GM19239 (cell line): ENCODE measurements around the gene MTA2.
A peak's percentile ranks its signal among the peaks of the same experiment; 100 is the strongest.

Experiments used
- DNase-seq: peaks from one replicate; pipeline ENCODE4 v3.0.0; 2011; ENCODE audit warnings: low spot score; ENCODE audit not compliant: insufficient read length
- FAIRE-seq: peaks from 2 replicates; lab custom pipeline; 2011; peaks lifted over from hg19 to GRCh38; lab: Jason Lieb, UNC

Gene MTA2

GRCh38 chr11:62613291-62613778 is 11.7 kb upstream of the MTA2 start:
- FAIRE-seq (no peak), DNase-seq (no peak)

- peak; percentile 97 for FAIRE-seq
- peak; percentile 92 for DNase-seq
Observed at GRCh38 chr11:62612366-62613290, 11.0 kb upstream of the MTA2 start, which contains the start of the genes EML3 and ROM1. EML3 (minus strand) TSS chr11:62612775; CDS start chr11:62612457, 318 bp downstream. ROM1 (plus strand) TSS chr11:62613257; CDS start chr11:62613282, 25 bp downstream.

GRCh38 chr11:62611705-62612365 is 10.2 kb upstream of the MTA2 start:
- FAIRE-seq, result peak; percentile 55
- no peak for DNase-seq

GRCh38 chr11:62610814-62611704 is 9.4 kb upstream of the MTA2 start:
- DNase-seq (no peak), FAIRE-seq (peak; percentile 70)

- no peak for DNase-seq
- no peak for FAIRE-seq
Observed at GRCh38 chr11:62610403-62610802, 8.7 kb upstream of the MTA2 start.

GRCh38 chr11:62608776-62609175 is 7.1 kb upstream of the MTA2 start:
- FAIRE-seq (no peak), DNase-seq (no peak)

- no peak for DNase-seq
Observed at GRCh38 chr11:62607714-62608113, 6.0 kb upstream of the MTA2 start.

GRCh38 chr11:62605902-62606301 is 4.2 kb upstream of the MTA2 start:
- FAIRE-seq, result no peak

More at GRCh38 chr11:62607714-62608113, 6.0 kb upstream of the MTA2 start:
- FAIRE-seq, result no peak

GRCh38 chr11:62605467-62605866 is 3.8 kb upstream of the MTA2 start:
- no peak for DNase-seq
- no peak for FAIRE-seq

More at GRCh38 chr11:62605902-62606301, 4.2 kb upstream of the MTA2 start:
- DNase-seq, result no peak

GRCh38 chr11:62604460-62605120 is 2.9 kb upstream of the MTA2 start:
- DNase-seq (no peak), FAIRE-seq (no peak)

GRCh38 chr11:62603776-62604299 is 2.2 kb upstream of the MTA2 start:
- no peak for DNase-seq
- no peak for FAIRE-seq

- FAIRE-seq (no peak), DNase-seq (no peak)
Observed at GRCh38 chr11:62603072-62603408, 1.4 kb upstream of the MTA2 start.

GRCh38 chr11:62602141-62603071 is 741 bp upstream of the MTA2 start:
- DNase-seq, result no peak
- FAIRE-seq, result no peak

- DNase-seq, result no peak
- no peak for FAIRE-seq
Observed at GRCh38 chr11:62601122-62601371, 618 bp downstream of the MTA2 start.

GRCh38 chr11:62600367-62601121 is 1.1 kb downstream of the MTA2 start:
- FAIRE-seq (no peak), DNase-seq (no peak)

- DNase-seq, result no peak
- peak; percentile 21 for FAIRE-seq
Observed at GRCh38 chr11:62599901-62600300, 1.8 kb downstream of the MTA2 start.

GRCh38 chr11:62599069-62599696 is 2.5 kb downstream of the MTA2 start:
- DNase-seq (peak; percentile 91), FAIRE-seq (peak; percentile 96)
